Measurements from ENCODE around the gene ZMAT3. TPM values are rescaled to one million over a fixed set of nuclear protein-coding genes. Genes with fewer than 3 reads are reported as not detected.

ZMAT3 gene
- polyA plus RNA-seq, 1 experiment = 41.4 TPM

DNA sequence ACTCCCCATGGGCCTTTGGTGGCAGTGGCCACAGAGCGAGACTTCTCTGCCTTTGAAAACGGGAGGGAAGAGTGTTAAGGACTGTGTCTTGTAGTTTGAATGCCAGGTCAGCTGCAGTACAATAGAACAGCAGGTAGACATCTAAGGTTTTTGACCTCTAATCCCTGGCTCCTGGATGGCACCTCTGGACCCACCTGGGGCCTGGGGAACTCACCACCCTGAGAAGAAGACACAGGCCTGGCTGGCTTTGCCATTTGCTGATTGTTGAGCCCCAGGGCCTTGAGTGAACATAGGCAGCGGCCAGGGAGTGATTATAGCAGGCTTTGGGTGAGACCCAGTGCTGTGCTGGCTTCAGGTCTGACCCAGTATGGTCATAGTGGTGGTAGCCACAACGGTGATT, 66.4 kb downstream of the ZMAT3 start:
- TF ChIP-seq, protein P1, sequence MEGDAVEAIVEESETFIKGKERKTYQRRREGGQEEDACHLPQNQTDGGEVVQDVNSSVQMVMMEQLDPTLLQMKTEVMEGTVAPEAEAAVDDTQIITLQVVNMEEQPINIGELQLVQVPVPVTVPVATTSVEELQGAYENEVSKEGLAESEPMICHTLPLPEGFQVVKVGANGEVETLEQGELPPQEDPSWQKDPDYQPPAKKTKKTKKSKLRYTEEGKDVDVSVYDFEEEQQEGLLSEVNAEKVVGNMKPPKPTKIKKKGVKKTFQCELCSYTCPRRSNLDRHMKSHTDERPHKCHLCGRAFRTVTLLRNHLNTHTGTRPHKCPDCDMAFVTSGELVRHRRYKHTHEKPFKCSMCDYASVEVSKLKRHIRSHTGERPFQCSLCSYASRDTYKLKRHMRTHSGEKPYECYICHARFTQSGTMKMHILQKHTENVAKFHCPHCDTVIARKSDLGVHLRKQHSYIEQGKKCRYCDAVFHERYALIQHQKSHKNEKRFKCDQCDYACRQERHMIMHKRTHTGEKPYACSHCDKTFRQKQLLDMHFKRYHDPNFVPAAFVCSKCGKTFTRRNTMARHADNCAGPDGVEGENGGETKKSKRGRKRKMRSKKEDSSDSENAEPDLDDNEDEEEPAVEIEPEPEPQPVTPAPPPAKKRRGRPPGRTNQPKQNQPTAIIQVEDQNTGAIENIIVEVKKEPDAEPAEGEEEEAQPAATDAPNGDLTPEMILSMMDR (IDR thresholded peaks at IDR 0.05; ENCODE audit: insufficient read depth, low read depth, low read length) = no peak
- no peak overlapping the region for H3K4me3 ChIP-seq (ENCODE audit: low read depth, low read length)
- POLR2A ChIA-PET = no interaction called here
- no peaks in the 10 kb centered on the region for H3K36me3 ChIP-seq (ENCODE audit: control insufficient read depth, insufficient read depth, low read length)
- CTCF ChIA-PET = no interaction called here
- H3K27me3 ChIP-seq (ENCODE audit: control insufficient read depth, insufficient read depth, low read length) = no peaks in the 10 kb centered on the region
- DNase-seq (ENCODE audit: low read depth) = no peak

DNA sequence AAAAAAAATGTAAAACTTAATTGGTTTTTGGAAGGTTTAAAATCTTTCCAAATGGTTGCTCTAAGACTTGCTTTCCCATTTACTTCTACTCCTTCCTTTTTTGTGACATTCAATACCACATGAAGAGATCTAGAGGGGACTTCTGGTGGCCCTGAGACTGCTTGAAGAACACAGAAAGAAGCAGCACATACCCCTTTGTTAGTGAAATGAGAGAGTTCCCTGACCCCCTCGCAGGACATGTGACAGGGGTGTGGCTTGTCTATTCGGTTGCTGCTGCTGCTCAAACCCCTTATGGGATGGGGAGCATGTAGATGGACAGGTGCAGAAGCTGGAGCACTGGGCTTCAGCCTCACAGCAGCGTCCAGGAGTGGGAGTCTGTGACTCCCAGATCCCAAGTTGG, 71.0 kb downstream of the ZMAT3 start:
- TF ChIP-seq, protein P1 (IDR thresholded peaks at IDR 0.05; ENCODE audit: insufficient read depth, low read depth, low read length) = no peak
- 0 out of 2 replicates have a peak, but pooled peaks cover 1% of the 10 kb centered on the region for H3K36me3 ChIP-seq (ENCODE audit: control insufficient read depth, insufficient read depth, low read length)
- ChIA-PET CTCF (interaction anchor here (0.8 kb wide), 1 partner anchor 569 kb away, joined by 3 read pairs; no protein-coding TSS in a partner anchor), POLR2A (no interaction called here)
- no peaks in the 10 kb centered on the region for H3K27me3 ChIP-seq (ENCODE audit: control insufficient read depth, insufficient read depth, low read length)
- DNase-seq (ENCODE audit: low read depth) = no peak
- no peak overlapping the region for H3K4me3 ChIP-seq (ENCODE audit: low read depth, low read length)

DNA sequence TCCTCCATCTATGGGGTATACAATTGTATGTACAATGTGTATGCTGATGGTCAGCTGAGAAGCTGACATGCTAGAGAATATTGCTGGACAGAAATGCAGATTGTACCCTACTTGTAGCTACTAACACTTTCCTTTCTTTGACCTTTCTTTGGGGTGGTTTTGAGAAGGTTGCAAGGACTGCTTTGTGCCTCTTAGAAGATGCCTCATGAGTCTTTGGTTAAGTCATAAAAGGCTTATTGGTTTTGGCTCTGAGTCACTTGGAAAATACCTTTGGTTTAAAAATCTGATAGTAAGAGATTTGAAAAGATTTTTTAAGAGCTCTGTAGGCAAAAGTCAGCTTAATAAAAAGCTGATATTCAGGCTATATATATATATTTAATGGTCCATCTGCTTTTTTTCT, 71.5 kb downstream of the ZMAT3 start:
- ChIA-PET CTCF (interaction anchor here (0.8 kb wide), 1 partner anchor 569 kb away, joined by 3 read pairs; no protein-coding TSS in a partner anchor), POLR2A (no interaction called here)

DNA sequence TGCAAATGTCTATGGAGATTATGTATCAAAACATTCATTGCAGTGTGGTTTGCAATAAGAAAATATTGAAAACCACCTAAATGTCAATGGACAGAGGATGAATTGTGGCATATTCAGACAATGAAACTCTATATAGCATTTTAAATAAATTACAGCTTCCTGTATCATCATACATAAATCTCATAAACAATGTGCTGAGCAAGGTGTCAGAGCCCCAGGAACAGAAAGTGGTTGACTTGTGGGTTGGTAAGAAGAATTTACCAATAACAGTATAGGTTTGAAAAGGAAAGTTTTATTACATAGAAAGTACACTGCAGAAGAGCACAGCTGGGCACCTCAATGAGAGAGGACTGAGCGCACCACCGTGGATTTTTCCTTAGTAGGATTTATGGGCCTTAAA, 75.2 kb downstream of the ZMAT3 start:
- H3K27me3 ChIP-seq (ENCODE audit: control insufficient read depth, insufficient read depth, low read length) = no peaks in the 10 kb centered on the region
- DNase-seq (ENCODE audit: low read depth) = no peak
- TF ChIP-seq, protein P1 (IDR thresholded peaks at IDR 0.05; ENCODE audit: insufficient read depth, low read depth, low read length) = no peak
- POLR2A ChIA-PET = no interaction called here
- CTCF ChIA-PET = interaction anchor here (1.1 kb wide), 1 partner anchor 22 kb away, joined by 3 read pairs; no protein-coding TSS in a partner anchor
- H3K4me3 ChIP-seq (ENCODE audit: low read depth, low read length) = no peak overlapping the region
- H3K36me3 ChIP-seq (ENCODE audit: control insufficient read depth, insufficient read depth, low read length) = 0 out of 2 replicates have a peak, but pooled peaks cover 1% of the 10 kb centered on the region

More for the DNA sequence above, 71.5 kb downstream of the ZMAT3 start:
- DNase-seq (ENCODE audit: low read depth) = peak; percentile 13
- Histone ChIP-seq H3K36me3 (ENCODE audit: control insufficient read depth, insufficient read depth, low read length) (0 out of 2 replicates have a peak, but pooled peaks cover 1% of the 10 kb centered on the region), H3K27me3 (ENCODE audit: control insufficient read depth, insufficient read depth, low read length) (no peaks in the 10 kb centered on the region), H3K4me3 (ENCODE audit: low read depth, low read length) (no peak overlapping the region)
- TF ChIP-seq, protein P1 (IDR thresholded peaks at IDR 0.05; ENCODE audit: insufficient read depth, low read depth, low read length) = no peak

DNA sequence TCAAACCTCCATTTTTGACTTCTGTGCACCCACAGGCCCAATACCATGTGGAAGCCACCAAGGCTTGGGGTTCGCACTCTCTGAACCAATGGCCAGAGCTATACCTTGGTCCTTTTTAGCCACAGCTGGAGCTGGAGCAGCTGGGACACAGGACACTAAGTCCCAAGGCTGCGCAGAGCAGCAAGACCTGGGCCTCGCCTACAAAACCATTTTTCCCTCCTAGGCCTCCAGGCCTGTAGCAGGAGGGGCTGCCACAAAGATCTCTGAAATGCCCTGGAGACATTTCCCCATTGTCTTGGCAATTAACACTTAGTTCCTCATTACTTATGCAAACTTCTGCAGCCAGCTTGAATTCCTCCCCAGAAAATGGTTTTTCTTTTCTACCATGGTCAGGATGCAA, 81.3 kb downstream of the ZMAT3 start:
- TF ChIP-seq, protein P1 (IDR thresholded peaks at IDR 0.05; ENCODE audit: insufficient read depth, low read depth, low read length) = no peak

More for the DNA sequence above, 81.3 kb downstream of the ZMAT3 start:
- Histone ChIP-seq H3K4me3 (ENCODE audit: low read depth, low read length) (no peak overlapping the region), H3K36me3 (ENCODE audit: control insufficient read depth, insufficient read depth, low read length) (no peaks in the 10 kb centered on the region), H3K27me3 (ENCODE audit: control insufficient read depth, insufficient read depth, low read length) (no peaks in the 10 kb centered on the region)
- ChIA-PET CTCF (no interaction called here), POLR2A (no interaction called here)
- DNase-seq (ENCODE audit: low read depth) = no peak
